HG02884 (cell line): ENCODE data around the gene C1QTNF8.

Source experiments
- ATAC-seq: cut with Tn5 transposase; IDR thresholded peaks from one replicate; pipeline ENCODE4 v1.9.1; 2021; ENCODE audit warnings: mild to moderate bottlenecking, moderate library complexity; ENCODE audit not compliant: unreplicated experiment

C1QTNF8 gene

DNA sequence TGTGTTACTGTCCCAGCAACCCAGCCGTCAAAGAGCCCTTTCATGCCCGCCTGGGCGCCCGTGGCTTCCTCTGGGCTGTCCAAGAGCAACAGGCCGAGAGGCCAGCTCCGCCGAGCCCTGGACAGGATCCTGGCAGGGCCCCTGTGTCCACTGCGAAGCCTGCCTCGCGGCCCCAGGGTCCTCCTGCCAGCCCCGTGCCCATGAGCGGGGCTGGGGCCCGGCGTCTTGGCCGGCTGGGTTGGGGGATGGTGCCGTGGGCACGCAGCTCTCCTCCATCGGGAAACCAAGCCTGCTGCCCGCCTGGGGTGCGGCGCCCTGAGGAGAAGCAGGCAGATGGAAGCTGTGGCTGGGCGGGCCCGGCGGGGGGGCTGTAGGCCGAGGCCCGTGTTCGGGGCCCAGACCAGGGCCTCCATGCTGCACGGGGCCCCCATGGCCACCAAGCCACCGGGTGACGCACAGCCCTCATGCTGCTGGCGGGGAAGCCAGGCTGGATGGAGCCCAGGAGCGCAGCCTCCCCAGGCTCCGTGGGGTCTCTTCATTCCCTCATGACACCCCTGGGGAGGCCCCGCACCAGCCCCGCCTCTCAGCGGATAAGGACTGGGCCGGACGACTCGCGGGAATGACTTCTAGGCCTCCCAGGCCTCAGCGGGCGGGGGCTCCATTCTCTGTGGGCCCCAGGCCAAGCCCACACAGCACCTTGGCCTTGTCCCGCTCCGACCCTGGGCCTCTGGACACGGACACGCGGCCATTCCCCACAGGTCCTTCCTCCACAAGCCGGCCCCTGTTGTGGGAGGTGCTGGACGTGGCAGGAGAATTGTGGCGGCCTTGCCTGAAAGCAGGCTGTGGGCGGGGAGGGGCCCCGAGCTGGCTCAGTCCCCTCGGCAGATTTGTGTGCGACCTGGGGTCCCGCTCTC lies at the start of gene C1QTNF8:
TSS of gene C1QTNF8 (minus strand) at position 76 of the 914 bp plus-strand sequence. CDS start 1,322 bp downstream, outside the sequence.
- no peak for ATAC-seq

DNA sequence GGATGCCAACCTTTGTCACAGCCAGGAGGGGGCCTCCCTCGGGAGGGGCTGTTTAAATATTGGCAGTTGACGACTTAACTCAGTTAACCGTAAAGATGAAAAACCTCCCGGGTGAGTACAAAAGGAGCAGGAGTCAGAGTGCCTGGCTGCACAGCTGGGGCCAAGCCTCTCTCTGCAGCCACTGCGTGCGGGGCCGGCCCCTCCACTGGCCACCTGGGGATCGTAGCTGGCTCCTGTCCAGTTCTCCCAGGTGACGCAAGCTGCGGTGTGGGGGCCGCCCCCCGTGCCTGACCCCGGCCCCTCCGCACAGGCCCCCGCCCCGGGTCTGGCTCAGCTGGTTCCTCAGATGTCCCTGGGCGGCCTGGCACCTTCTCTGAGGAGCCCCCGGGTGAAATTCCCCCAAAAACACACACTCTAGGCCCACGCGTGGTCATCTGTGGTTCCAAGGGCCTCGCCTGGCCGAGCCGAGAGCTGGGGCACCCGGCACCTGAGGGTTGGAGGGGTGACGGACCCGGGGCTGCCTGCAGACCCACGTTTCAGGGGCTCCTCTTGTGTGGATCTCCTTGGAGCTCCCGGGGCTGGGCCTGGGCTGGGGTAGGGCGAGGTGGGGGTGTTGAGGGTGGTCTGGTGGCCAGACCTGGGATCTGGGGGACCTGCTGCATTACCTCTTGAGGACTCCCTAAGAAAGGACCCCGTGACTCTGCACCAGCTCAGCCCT lies 49.5 kb upstream of the C1QTNF8 start:
- ATAC-seq, result no peak

DNA sequence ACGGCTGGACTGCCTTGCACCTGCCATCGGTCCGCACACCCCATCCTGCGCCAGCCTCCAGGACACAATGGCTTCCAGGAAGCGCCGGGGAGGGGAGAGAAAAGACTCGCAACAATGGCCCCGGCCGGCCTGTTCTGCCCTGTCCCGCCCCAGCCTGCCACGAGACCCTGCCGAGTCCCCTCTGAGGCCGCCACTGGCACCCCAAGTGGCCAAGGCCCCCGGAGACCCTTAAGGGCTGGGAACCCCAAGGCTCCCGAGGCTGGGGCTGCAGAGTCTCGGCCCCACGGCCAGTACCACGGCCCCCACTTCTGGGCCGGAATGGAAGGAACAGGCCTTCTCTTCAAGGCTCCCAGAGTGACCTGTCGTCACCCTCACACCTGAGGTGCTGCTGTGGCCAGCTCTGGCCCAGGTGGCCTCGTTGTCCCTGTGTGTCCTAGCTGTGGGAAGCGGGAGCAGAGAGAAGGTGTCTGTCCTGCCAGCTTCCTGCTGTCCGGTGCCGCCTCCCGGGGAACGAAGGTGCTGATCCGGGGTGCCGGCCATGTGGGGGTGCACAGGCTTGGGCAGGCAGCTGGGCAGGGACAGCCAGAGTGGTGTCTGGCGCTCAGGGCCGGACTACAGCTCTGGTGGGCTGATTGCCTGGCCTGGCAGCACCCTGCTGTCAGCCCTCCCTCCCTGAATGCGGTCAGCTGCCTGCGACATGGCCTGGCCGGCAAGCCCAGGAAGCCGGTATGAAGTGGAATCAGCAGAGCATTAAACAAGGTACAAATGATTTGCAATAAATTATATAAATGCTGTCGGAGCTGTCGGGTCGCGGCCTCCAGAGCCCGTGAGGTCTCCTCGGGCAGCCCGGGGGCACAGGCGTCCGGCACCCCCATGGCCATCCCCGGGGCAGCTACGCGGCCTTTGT lies 48.7 kb upstream of the C1QTNF8 start:
- no peak for ATAC-seq

DNA sequence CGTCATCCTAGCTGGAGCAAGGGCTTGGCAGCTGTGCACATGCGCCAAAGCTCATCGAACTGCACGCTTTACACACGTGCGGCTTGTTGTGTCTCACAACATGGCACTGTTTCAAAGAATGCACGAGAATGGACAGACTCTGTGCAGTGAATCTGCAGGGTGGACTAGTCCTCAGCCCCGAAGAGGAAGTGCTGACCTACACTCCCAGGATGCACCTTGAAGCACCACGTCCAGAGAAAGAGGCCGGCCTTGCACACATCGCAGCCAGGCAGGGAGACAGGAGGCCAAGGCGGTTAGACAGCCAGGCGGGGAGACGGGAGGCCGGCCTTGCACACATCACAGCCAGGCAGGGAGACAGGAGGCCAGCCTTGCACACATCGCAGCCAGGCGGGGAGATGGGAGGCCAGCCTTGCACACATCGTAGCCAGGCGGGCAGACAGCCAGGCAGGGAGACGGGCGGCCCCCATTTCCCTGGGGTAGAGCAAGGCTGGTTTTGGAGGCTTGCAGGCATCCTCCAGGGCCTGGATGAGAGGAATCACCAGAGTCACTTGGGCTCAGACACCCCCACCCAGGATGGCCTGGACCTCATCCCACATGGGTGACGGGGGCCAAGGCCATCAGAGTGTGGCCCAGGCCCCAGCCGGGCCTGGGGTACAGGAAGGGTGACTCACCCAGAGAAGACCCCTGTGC lies 47.9 kb upstream of the C1QTNF8 start:
- no peak for ATAC-seq

DNA sequence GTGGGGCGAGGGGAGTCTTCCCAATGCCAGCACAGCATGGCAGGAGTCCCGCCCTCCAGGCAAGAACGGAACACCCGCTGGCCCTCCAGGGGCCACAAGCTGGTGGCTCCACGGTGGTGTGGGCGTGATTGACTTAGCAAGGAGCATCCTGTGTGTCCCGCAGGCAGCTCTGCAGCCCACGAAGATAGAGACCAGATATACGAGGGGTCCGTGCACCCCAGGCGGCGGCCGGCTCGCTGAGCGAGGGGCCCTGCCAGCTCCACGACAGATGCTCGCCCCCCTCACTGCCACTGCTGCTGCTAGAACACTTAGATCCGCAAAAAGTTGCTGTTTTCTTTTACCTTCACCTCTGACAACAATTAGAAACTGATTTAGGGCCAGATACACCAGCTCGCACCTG lies 46.9 kb upstream of the C1QTNF8 start:
- no peak for ATAC-seq

DNA sequence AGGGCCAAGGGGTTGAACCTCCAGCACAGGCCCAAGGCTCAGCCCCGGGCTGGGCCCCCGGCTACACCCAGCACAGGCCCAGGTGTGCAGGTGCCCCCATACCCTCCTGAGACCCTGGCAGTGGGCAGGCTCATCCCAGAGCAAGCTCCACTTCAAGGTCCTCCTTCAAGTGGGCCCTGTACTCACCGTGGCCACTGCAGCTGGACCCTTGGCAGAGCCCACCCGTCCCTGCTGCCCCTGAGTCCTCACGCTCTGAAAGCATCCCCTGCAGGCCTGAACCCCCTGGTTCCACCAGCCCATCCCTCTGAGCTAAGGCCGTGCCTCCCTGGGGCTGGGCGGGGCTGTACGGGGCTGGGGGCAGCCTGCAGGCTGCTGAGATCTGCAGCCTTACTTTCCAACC lies 45.7 kb upstream of the C1QTNF8 start:
- no peak for ATAC-seq

DNA sequence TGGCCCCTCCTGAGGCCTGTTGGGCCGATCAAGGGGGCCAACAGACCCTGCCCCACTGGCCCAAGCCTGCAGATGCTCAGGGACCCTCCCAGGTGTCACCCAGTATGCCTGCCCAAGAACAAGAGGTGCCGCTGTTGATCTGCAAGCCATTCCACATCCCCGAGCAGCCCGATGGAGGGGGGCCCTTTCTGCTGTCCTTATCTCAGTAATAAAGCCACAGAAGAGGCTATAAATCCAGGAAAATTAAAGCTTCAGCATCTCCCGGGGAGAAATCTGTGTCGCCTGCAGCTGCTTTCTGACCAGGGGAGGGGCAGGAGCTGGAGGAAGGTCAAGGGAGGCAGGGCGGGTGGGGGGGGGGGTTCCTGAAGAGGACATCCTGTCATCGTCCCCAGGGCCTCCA lies 45.1 kb upstream of the C1QTNF8 start:
- no peak for ATAC-seq

GRCh38 chr16:1140582-1141162 lies 44.6 kb upstream of the C1QTNF8 start:
- ATAC-seq, result no peak

- no peak for ATAC-seq
Observed at GRCh38 chr16:1137604-1138003, 41.6 kb upstream of the C1QTNF8 start.

GRCh38 chr16:1135459-1135825 lies 39.4 kb upstream of the C1QTNF8 start:
- no peak for ATAC-seq

- ATAC-seq, result no peak
Observed at GRCh38 chr16:1134776-1135458, 38.9 kb upstream of the C1QTNF8 start.

GRCh38 chr16:1133810-1134520 lies 37.9 kb upstream of the C1QTNF8 start:
- no peak for ATAC-seq

- ATAC-seq, result no peak
Observed at GRCh38 chr16:1133271-1133670, 37.2 kb upstream of the C1QTNF8 start.

DNA sequence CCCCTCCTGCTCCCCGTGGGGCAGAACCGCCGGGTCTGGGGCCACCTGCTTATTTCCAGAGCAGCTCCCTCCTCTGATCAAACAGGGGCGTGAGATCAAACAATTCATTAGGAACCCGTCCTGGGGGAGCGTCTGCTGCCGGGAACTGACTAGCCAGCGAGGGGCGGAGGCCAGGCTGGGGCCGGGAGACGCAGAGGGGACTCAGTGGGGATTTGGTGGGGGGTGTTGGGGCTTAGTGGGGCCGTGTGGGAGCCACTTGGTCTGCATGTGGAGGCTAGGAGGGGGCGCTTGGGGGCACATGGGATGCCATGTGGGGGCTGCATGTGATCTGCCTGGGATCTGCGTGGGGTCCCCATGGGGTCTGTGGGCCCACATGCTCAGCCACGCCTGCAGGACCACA lies 36.4 kb upstream of the C1QTNF8 start:
- ATAC-seq, result no peak

DNA sequence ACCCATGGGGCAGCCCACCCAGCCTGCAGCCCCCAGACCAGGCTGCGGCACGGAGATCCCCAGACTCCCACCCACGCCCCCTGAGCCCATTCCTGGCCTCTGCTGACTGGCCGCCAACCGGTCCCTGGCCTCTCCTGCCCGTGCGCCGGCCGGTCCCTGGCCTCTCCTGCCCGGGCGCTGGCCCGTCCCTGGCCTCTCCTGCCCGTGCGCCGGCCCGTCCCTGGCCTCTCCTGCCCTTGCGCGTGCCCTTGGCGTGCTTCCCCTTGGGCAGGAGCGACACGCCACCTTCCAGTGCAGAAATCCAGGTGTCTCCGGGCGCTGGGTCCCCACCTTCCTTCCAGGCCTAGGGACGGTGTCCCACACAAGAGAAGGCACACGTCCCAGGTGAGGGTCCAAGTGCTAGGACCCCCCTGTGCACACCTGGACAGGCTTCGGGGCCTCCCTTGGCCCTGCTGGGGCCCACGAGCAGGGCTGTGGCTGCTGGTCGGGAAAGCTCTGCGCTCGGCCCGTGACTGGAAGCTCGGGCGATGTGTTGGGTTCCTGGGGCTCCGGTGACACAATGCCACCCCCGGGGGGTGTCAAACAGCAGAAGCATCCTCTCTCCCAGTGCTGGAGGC lies 35.4 kb upstream of the C1QTNF8 start:
- ATAC-seq, result no peak

DNA sequence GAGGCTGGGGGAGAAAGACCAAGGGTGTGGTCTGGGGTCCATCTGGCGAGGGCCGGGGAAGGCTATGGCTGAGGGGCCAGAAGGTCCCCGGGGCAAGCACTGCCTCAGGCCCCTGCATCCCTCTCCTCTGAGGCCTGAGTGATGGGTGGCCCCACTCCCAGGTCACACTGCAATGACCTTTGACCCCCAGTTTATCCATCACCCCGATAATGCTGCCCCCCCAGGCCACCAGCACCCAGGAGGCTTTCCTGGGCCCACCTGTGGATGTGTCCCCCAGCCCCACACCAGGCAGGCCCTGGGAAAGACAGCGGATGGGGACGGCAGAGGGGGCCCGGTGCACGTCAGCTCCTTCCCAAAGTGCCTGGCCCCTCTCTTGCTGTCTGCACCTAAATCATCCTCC lies 34.3 kb upstream of the C1QTNF8 start:
- no peak for ATAC-seq

- ATAC-seq, result no peak
Observed at GRCh38 chr16:1129106-1129960, 33.3 kb upstream of the C1QTNF8 start.
